Nephron (organoid): ENCODE data around the gene NFKBIB.
"Not testable (repeated sequence)": the region's sequence is repeated elsewhere in the genome, so short reads cannot be mapped to it uniquely, and the experiment has no call there.

Experiments
- H3K27ac Mint-ChIP-seq, 3 experiments: 2 replicates each; pipeline ENCODE4 v1.8.0; 2020; ENCODE audit warnings: mixed read lengths in 3 of 3, mild to moderate bottlenecking in 2 of 3, moderate library complexity in 1 of 3
- H3K27me3 Mint-ChIP-seq: 2 replicates; pipeline ENCODE4 v1.8.0; 2021; ENCODE audit warnings: low read depth, mild to moderate bottlenecking, moderate library complexity, mixed read lengths
- H3K36me3 Mint-ChIP-seq: 2 replicates; pipeline ENCODE4 v1.8.0; 2020; ENCODE audit warnings: low read depth, mixed read lengths
- H3K4me1 Mint-ChIP-seq: 2 replicates; pipeline ENCODE4 v1.8.0; 2020; ENCODE audit warnings: mixed read lengths
- H3K4me3 Mint-ChIP-seq, 3 experiments: 2 replicates each; pipeline ENCODE4 v1.8.0; 2020; ENCODE audit warnings: mild to moderate bottlenecking in 3 of 3, mixed read lengths in 3 of 3, moderate library complexity in 2 of 3
- H3K9me3 Mint-ChIP-seq: 2 replicates; pipeline ENCODE4 v1.8.0; 2020; ENCODE audit warnings: mixed read lengths
- CTCF ChIP-seq, 3 experiments: fragments of 200-600 bp; sonication (generic); IDR thresholded peaks; one replicate each; pipeline ENCODE4 v1.5.0; 2021; ENCODE audit warnings: antibody characterized with exemption in 3 of 3; ENCODE audit not compliant: unreplicated experiment in 3 of 3

The NFKBIB gene

GRCh38 chr19:38853214-38853613, 46.6 kb upstream of the NFKBIB start:
- TF ChIP-seq CTCF (IDR thresholded peaks at IDR 0.05; ENCODE audit: unreplicated experiment in 3 of 3) = no peak
- H3K9me3 Mint-ChIP-seq = peaks cover 3% of the 10 kb centered on the region
- peaks cover 9% of the 10 kb centered on the region for H3K36me3 Mint-ChIP-seq

GRCh38 chr19:38854961-38855360, 44.8 kb upstream of the NFKBIB start:
- not testable (repeated sequence) for H3K9me3 Mint-ChIP-seq, H3K36me3 Mint-ChIP-seq, H3K27me3 Mint-ChIP-seq
- Mint-ChIP-seq H3K27ac (peak overlapping the region in 1 of 3 experiments; percentile 62), H3K4me1 (peaks cover 22% of the 10 kb centered on the region), H3K4me3 (peak overlapping the region; percentile 49 to 67 (median 65))

More at GRCh38 chr19:38853214-38853613, 46.6 kb upstream of the NFKBIB start:
- H3K27ac Mint-ChIP-seq = peak overlapping the region; percentile 90 to 99 (median 96)
- H3K27me3 Mint-ChIP-seq = peaks cover 14% of the 10 kb centered on the region
- H3K4me1 Mint-ChIP-seq = peaks cover 23% of the 10 kb centered on the region
- H3K4me3 Mint-ChIP-seq = peak overlapping the region; percentile 92 to 96 (median 93)

GRCh38 chr19:38855751-38856150, 44.0 kb upstream of the NFKBIB start:
- H3K36me3 Mint-ChIP-seq, H3K4me3 Mint-ChIP-seq, H3K27ac Mint-ChIP-seq, H3K9me3 Mint-ChIP-seq: not testable (repeated sequence)
- Mint-ChIP-seq H3K27me3 (peaks cover 13% of the 10 kb centered on the region), H3K4me1 (peaks cover 27% of the 10 kb centered on the region)

- no peak for TF ChIP-seq CTCF (IDR thresholded peaks at IDR 0.05; ENCODE audit: unreplicated experiment in 3 of 3)
- peak overlapping the region; percentile 76 to 92 (median 91) for H3K27ac Mint-ChIP-seq
- no peaks in the 10 kb centered on the region for H3K36me3 Mint-ChIP-seq
- H3K27me3 Mint-ChIP-seq = peaks cover 14% of the 10 kb centered on the region
- H3K4me1 Mint-ChIP-seq = peaks cover 30% of the 10 kb centered on the region
- H3K9me3 Mint-ChIP-seq = peaks cover 3% of the 10 kb centered on the region
- peak overlapping the region in 1 of 3 experiments; percentile 77 for H3K4me3 Mint-ChIP-seq
Observed at GRCh38 chr19:38856813-38857212, 43.0 kb upstream of the NFKBIB start.

- not testable (repeated sequence) for H3K27me3 Mint-ChIP-seq, H3K9me3 Mint-ChIP-seq, H3K36me3 Mint-ChIP-seq
- peak overlapping the region; percentile 78 to 97 (median 89) for H3K27ac Mint-ChIP-seq
- H3K4me1 Mint-ChIP-seq = peaks cover 41% of the 10 kb centered on the region
- H3K4me3 Mint-ChIP-seq = peak overlapping the region; percentile 7 to 34 (median 27)
Observed at GRCh38 chr19:38859631-38860204, 40.1 kb upstream of the NFKBIB start.

- Mint-ChIP-seq H3K4me3 (no peak overlapping the region), H3K27ac (no peak overlapping the region), H3K4me1 (peaks cover 48% of the 10 kb centered on the region), H3K36me3 (no peaks in the 10 kb centered on the region), H3K9me3 (peaks cover 3% of the 10 kb centered on the region), H3K27me3 (peaks cover 9% of the 10 kb centered on the region)
- no peak for TF ChIP-seq CTCF (IDR thresholded peaks at IDR 0.05; ENCODE audit: unreplicated experiment in 3 of 3)
Observed at GRCh38 chr19:38861368-38861767, 38.4 kb upstream of the NFKBIB start.

GRCh38 chr19:38862321-38863059, 37.3 kb upstream of the NFKBIB start:
- Mint-ChIP-seq H3K27me3 (peaks cover 7% of the 10 kb centered on the region), H3K9me3 (no peaks in the 10 kb centered on the region), H3K36me3 (no peaks in the 10 kb centered on the region), H3K27ac (peak overlapping the region; percentile 55 to 90 (median 88)), H3K4me1 (peaks cover 45% of the 10 kb centered on the region), H3K4me3 (peak overlapping the region in 1 of 3 experiments; percentile 0)
- TF ChIP-seq CTCF (IDR thresholded peaks at IDR 0.05; ENCODE audit: unreplicated experiment in 3 of 3) = no peak
